BLaER1 (cell line): ENCODE data around the gene MMEL1.

Source experiments
- H3K27ac ChIP-seq: shearing (Covaris generic); formaldehyde crosslinking; 2 replicates; pipeline ENCODE4 v1.8.1; 2022
- H3K27me3 ChIP-seq: shearing (Covaris generic); formaldehyde crosslinking; 2 replicates; pipeline ENCODE4 v1.8.1; 2022
- H3K36me3 ChIP-seq: shearing (Covaris generic); formaldehyde crosslinking; 2 replicates; pipeline ENCODE4 v1.8.1; 2022
- H3K4me1 ChIP-seq: shearing (Covaris generic); formaldehyde crosslinking; 2 replicates; pipeline ENCODE4 v1.8.1; 2022
- H3K4me2 ChIP-seq: shearing (Covaris generic); formaldehyde crosslinking; 2 replicates; pipeline ENCODE4 v1.8.1; 2022
- H3K4me3 ChIP-seq: shearing (Covaris generic); formaldehyde crosslinking; 2 replicates; pipeline ENCODE4 v1.8.1; 2022
- H3K9ac ChIP-seq: shearing (Covaris generic); formaldehyde crosslinking; 2 replicates; pipeline ENCODE4 v1.8.1; 2022
- H3K9me3 ChIP-seq: shearing (Covaris generic); formaldehyde crosslinking; 2 replicates; pipeline ENCODE4 v1.8.1; 2022
- H4K20me1 ChIP-seq: shearing (Covaris generic); formaldehyde crosslinking; 2 replicates; pipeline ENCODE4 v1.8.1; 2022
- Cebpa-rat ChIP-seq: shearing (Covaris generic); IDR thresholded peaks from 2 replicates; pipeline ENCODE4 v1.8.1; 2022

The MMEL1 gene

GRCh38 chr1:2650967-2651645, 18.3 kb upstream of the MMEL1 start:
- Histone ChIP-seq H4K20me1 (peaks cover 56% of the 10 kb centered on the region), H3K27me3 (peaks cover 98% of the 10 kb centered on the region)

GRCh38 chr1:2646837-2647236, 14.0 kb upstream of the MMEL1 start:
- Histone ChIP-seq H3K27me3 (peaks cover 84% of the 10 kb centered on the region), H3K4me2 (no peak overlapping the region), H3K36me3 (no peaks in the 10 kb centered on the region), H3K4me1 (peaks cover 16% of the 10 kb centered on the region), H3K9ac (no peak overlapping the region), H3K4me3 (no peak overlapping the region), H3K9me3 (peaks cover 26% of the 10 kb centered on the region), H4K20me1 (peaks cover 19% of the 10 kb centered on the region), H3K27ac (no peak overlapping the region)
- no peak for TF ChIP-seq Cebpa-rat

More at GRCh38 chr1:2650967-2651645, 18.3 kb upstream of the MMEL1 start:
- H3K4me3 ChIP-seq, result no peak overlapping the region
- H3K9ac ChIP-seq, result no peak overlapping the region
- H3K36me3 ChIP-seq, result no peaks in the 10 kb centered on the region
- H3K27ac ChIP-seq, result no peak overlapping the region
- H3K9me3 ChIP-seq, result peaks cover 26% of the 10 kb centered on the region
- no peak overlapping the region for H3K4me2 ChIP-seq
- H3K4me1 ChIP-seq, result no peaks in the 10 kb centered on the region
- TF ChIP-seq Cebpa-rat, result no peak

- Histone ChIP-seq H3K9ac (no peak overlapping the region), H3K4me3 (no peak overlapping the region), H3K4me2 (no peak overlapping the region), H3K4me1 (peaks cover 23% of the 10 kb centered on the region), H3K9me3 (peaks cover 26% of the 10 kb centered on the region), H3K27me3 (peaks cover 73% of the 10 kb centered on the region), H3K36me3 (no peaks in the 10 kb centered on the region), H3K27ac (no peak overlapping the region), H4K20me1 (peaks cover 15% of the 10 kb centered on the region)
- TF ChIP-seq Cebpa-rat, result no peak
Measured at GRCh38 chr1:2645776-2646175, 13.0 kb upstream of the MMEL1 start.

GRCh38 chr1:2645143-2645542, 12.3 kb upstream of the MMEL1 start:
- Histone ChIP-seq H3K4me1 (peaks cover 27% of the 10 kb centered on the region), H3K4me3 (no peak overlapping the region), H3K9me3 (peaks cover 26% of the 10 kb centered on the region), H3K27ac (no peak overlapping the region), H3K4me2 (no peak overlapping the region), H3K9ac (no peak overlapping the region), H3K27me3 (peaks cover 67% of the 10 kb centered on the region), H3K36me3 (no peaks in the 10 kb centered on the region), H4K20me1 (peaks cover 11% of the 10 kb centered on the region)
- no peak for TF ChIP-seq Cebpa-rat

GRCh38 chr1:2644591-2645101, 11.8 kb upstream of the MMEL1 start:
- H3K4me2 ChIP-seq, result no peak overlapping the region
- peaks cover 26% of the 10 kb centered on the region for H3K9me3 ChIP-seq
- peaks cover 62% of the 10 kb centered on the region for H3K27me3 ChIP-seq
- H3K4me1 ChIP-seq, result peaks cover 27% of the 10 kb centered on the region
- no peaks in the 10 kb centered on the region for H3K36me3 ChIP-seq
- no peak for TF ChIP-seq Cebpa-rat
- no peak overlapping the region for H3K9ac ChIP-seq
- H3K4me3 ChIP-seq, result no peak overlapping the region
- no peak overlapping the region for H3K27ac ChIP-seq
- peaks cover 15% of the 10 kb centered on the region for H4K20me1 ChIP-seq

GRCh38 chr1:2644171-2644570, 11.4 kb upstream of the MMEL1 start:
- Histone ChIP-seq H3K4me3 (no peak overlapping the region), H3K9ac (no peak overlapping the region), H3K4me2 (no peak overlapping the region), H3K4me1 (peaks cover 27% of the 10 kb centered on the region), H3K27me3 (peaks cover 57% of the 10 kb centered on the region), H3K9me3 (peaks cover 26% of the 10 kb centered on the region), H4K20me1 (peaks cover 18% of the 10 kb centered on the region), H3K36me3 (no peaks in the 10 kb centered on the region), H3K27ac (no peak overlapping the region)
- no peak for TF ChIP-seq Cebpa-rat

- H3K9me3 ChIP-seq, result peaks cover 23% of the 10 kb centered on the region
- no peaks in the 10 kb centered on the region for H3K36me3 ChIP-seq
- peaks cover 18% of the 10 kb centered on the region for H4K20me1 ChIP-seq
- peaks cover 27% of the 10 kb centered on the region for H3K4me1 ChIP-seq
- TF ChIP-seq Cebpa-rat, result no peak
- peak overlapping the region; percentile 79 for H3K4me3 ChIP-seq
- H3K4me2 ChIP-seq, result peak overlapping the region; percentile 98
- H3K27ac ChIP-seq, result no peak overlapping the region
- H3K9ac ChIP-seq, result no peak overlapping the region
- H3K27me3 ChIP-seq, result peaks cover 51% of the 10 kb centered on the region
Measured at GRCh38 chr1:2643414-2644077, 10.7 kb upstream of the MMEL1 start.

- peak overlapping the region; percentile 86 for H3K27ac ChIP-seq
Measured at GRCh38 chr1:2642560-2643413, 10.0 kb upstream of the MMEL1 start.

GRCh38 chr1:2642131-2642559, 9.3 kb upstream of the MMEL1 start:
- peaks cover 27% of the 10 kb centered on the region for H3K4me1 ChIP-seq
- peaks cover 18% of the 10 kb centered on the region for H4K20me1 ChIP-seq
- H3K9ac ChIP-seq, result peak overlapping the region; percentile 78
- no peak for TF ChIP-seq Cebpa-rat
- peaks cover 18% of the 10 kb centered on the region for H3K9me3 ChIP-seq
- H3K27ac ChIP-seq, result peak overlapping the region; percentile 86
- peaks cover 37% of the 10 kb centered on the region for H3K27me3 ChIP-seq
- H3K4me2 ChIP-seq, result peak overlapping the region; percentile 98
- H3K36me3 ChIP-seq, result no peaks in the 10 kb centered on the region
- peak overlapping the region; percentile 79 for H3K4me3 ChIP-seq

More at GRCh38 chr1:2642560-2643413, 10.0 kb upstream of the MMEL1 start:
- H3K4me1 ChIP-seq, result peaks cover 27% of the 10 kb centered on the region
- H3K27me3 ChIP-seq, result peaks cover 43% of the 10 kb centered on the region
- peak overlapping the region; percentile 78 for H3K9ac ChIP-seq
- H3K4me3 ChIP-seq, result peak overlapping the region; percentile 79
- peaks cover 18% of the 10 kb centered on the region for H3K9me3 ChIP-seq
- peaks cover 18% of the 10 kb centered on the region for H4K20me1 ChIP-seq
- peak overlapping the region; percentile 98 for H3K4me2 ChIP-seq
- TF ChIP-seq Cebpa-rat, result no peak
- H3K36me3 ChIP-seq, result no peaks in the 10 kb centered on the region
